WERI-Rb-1 (cell line): ENCODE results near the gene KDM4E.
"Not testable (repeated sequence)": the region's sequence is repeated elsewhere in the genome, so short reads cannot be mapped to it uniquely, and the experiment has no call there.

Source experiments
- DNase-seq: peaks from one replicate; pipeline ENCODE4 v3.0.0-alpha.2; 2020
- H3K27ac ChIP-seq: fragments of 250-450 bp; sonication (Bioruptor Pico); 2 replicates; pipeline ENCODE4 v1.5.1; 2020; ENCODE audit warnings: mild to moderate bottlenecking, moderate library complexity
- H3K27me3 ChIP-seq: fragments of 250-450 bp; sonication (Bioruptor Pico); 2 replicates; pipeline ENCODE4 v1.5.1; 2021; ENCODE audit warnings: mild to moderate bottlenecking, low read depth, moderate library complexity; ENCODE audit not compliant: insufficient read depth, severe bottlenecking
- H3K36me3 ChIP-seq: fragments of 250-450 bp; sonication (Bioruptor Pico); 2 replicates; pipeline ENCODE4 v1.5.1; 2020; ENCODE audit warnings: mild to moderate bottlenecking, moderate library complexity
- H3K4me3 ChIP-seq: 2 replicates; pipeline ENCODE4 v1.5.1; 2011; ENCODE audit warnings: low read depth, mild to moderate bottlenecking, control low read depth, low read length
- H3K9me3 ChIP-seq: fragments of 250-450 bp; sonication (Bioruptor Pico); 2 replicates; pipeline ENCODE4 v1.5.1; 2021; ENCODE audit warnings: mild to moderate bottlenecking, moderate library complexity; ENCODE audit not compliant: severe bottlenecking
- CTCF ChIP-seq: IDR thresholded peaks from 2 replicates; pipeline ENCODE4 v1.5.1; 2011; ENCODE audit warnings: low read depth, mild to moderate bottlenecking, control low read depth, inconsistent platforms, low read length

The KDM4E gene

DNA sequence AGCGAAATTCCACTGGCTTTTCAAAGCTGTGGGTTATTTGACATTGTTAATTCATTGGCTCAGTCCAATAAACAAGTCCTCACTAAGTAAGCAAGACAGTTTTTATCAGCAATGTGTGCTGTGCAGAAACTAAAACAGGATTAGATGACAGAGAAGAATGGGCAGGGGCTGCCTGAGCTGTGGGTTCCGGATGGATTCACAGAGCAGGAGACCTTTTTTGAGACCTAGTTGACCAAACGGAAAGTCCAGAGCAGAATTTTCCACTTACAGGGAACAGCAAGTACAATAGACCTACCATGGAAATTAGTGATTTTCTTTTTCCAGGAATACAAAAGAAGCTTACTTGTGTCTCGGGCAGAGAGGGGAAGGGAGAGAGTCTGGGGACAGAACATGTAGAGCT, 19.0 kb downstream of the KDM4E start:
- no peaks in the 10 kb centered on the region for H3K36me3 ChIP-seq
- no peak for DNase-seq
- H3K27ac ChIP-seq, result no peak overlapping the region
- no peak overlapping the region for H3K4me3 ChIP-seq
- no peaks in the 10 kb centered on the region for H3K27me3 ChIP-seq
- H3K9me3 ChIP-seq, result no peaks in the 10 kb centered on the region
- no peak for TF ChIP-seq CTCF

DNA sequence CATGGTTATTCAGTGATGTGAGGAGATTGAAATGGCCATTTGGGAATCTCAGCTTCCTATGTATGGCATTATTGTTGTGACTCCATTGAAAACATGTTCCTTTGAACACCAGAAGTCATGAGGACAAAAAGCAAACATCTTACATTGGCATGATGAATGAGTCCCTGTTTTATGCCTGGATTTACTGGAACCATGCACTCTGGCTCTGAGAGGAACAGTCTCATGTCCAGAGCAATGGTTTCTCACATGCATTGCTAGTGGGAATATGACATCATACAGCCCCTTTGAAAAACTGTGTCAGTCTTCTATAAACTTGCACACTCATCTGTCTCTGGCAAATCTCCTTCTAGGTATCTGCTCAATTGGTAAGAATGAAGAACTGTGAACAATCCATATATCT, 20.8 kb downstream of the KDM4E start:
- Histone ChIP-seq H3K36me3 (no peaks in the 10 kb centered on the region), H3K9me3 (no peaks in the 10 kb centered on the region), H3K27ac (no peak overlapping the region), H3K27me3 (no peaks in the 10 kb centered on the region), H3K4me3 (no peak overlapping the region)
- DNase-seq, result no peak
- TF ChIP-seq CTCF, result no peak

- H3K27ac ChIP-seq, H3K4me3 ChIP-seq, H3K36me3 ChIP-seq, H3K27me3 ChIP-seq, H3K9me3 ChIP-seq, DNase-seq: not testable (repeated sequence)
Measured at GRCh38 chr11:95049122-95049521, 24.1 kb downstream of the KDM4E start, which contains the start of gene KDM4F. TSS of gene KDM4F (plus strand) at chr11:95049422.

DNA sequence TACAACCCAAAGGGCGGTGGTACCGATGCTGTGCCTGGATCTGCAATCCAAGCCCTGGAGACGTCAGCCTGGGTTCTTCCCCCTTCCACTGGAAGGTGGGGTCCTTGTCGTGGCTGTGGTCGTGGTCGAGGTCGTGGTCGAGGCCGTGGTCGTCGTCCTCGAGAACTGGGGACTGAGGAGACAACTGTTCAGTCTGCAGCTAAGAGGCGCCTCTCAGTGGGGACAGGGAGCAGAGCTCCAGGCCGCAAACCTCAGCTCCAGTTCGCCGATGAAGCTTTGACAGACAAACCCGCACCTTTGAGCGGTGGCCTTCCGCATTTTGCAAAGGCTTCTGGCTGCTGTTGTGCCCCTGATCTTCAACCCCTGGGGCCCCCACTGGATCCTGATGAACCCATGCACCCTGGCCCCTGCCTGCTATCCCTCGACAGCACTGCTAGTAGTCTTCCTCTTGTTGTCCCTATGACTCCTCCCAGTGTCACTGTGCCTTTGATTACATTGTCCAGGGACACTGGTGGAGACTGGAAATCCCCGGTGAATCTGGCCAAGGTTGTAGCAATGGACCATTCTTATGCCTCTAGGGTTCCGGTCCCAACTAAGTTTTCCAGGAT, 25.6 kb downstream of the KDM4E start:
- Histone ChIP-seq H3K27ac (no peak overlapping the region), H3K4me3 (no peak overlapping the region), H3K27me3 (no peaks in the 10 kb centered on the region), H3K36me3 (no peaks in the 10 kb centered on the region), H3K9me3 (no peaks in the 10 kb centered on the region)
- no peak for TF ChIP-seq CTCF
- no peak for DNase-seq

DNA sequence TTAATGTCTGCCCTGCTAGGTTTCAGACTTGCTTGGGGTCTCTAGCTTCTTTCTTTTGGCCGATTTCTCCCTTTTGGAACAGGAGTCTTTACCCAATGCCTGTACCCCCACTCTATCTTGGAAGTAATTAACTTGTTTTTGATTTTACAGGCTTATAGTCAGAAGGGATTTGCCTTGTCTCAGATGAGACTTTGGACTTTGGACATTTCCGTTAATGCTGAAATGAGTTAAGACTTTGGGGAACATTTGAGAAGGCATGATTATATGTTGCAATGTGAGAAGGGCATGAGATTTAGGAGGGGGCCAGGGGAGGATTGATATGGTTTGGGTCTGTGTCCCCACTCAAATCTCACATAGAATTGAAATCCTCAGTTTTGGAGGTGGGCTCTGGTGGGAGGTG, 29.3 kb downstream of the KDM4E start:
- no peak overlapping the region for H3K4me3 ChIP-seq
- H3K27ac ChIP-seq, result no peak overlapping the region
- no peaks in the 10 kb centered on the region for H3K27me3 ChIP-seq
- TF ChIP-seq CTCF, result no peak
- no peaks in the 10 kb centered on the region for H3K9me3 ChIP-seq
- H3K36me3 ChIP-seq, result no peaks in the 10 kb centered on the region
- DNase-seq, result no peak

- no peaks in the 10 kb centered on the region for H3K36me3 ChIP-seq
- H3K9me3 ChIP-seq, result no peaks in the 10 kb centered on the region
- no peaks in the 10 kb centered on the region for H3K27me3 ChIP-seq
- TF ChIP-seq CTCF, result no peak
- no peak overlapping the region for H3K4me3 ChIP-seq
- DNase-seq, result no peak
- no peak overlapping the region for H3K27ac ChIP-seq
Measured at GRCh38 chr11:95055283-95055897, 30.3 kb downstream of the KDM4E start.
